OCI-LY3 (cell line): Measurements from ENCODE around the gene TUBGCP6.

ENCODE experiments used
- EZH2phosphoT487 ChIP-seq: fragments of 200-600 bp; shearing (Covaris generic); IDR thresholded peaks from 2 replicates; pipeline ENCODE4 v1.6.1; 2018; ENCODE audit warnings: antibody characterized with exemption, mixed run types, low read depth
- TF ChIP-seq, protein P1 (sequence below): fragments of 200-600, 300-600 bp; sonication (generic); IDR thresholded peaks from 2 replicates; pipeline ENCODE4 v1.5.1; 2014; ENCODE audit warnings: antibody characterized with exemption, low read length, low read depth

DNA sequence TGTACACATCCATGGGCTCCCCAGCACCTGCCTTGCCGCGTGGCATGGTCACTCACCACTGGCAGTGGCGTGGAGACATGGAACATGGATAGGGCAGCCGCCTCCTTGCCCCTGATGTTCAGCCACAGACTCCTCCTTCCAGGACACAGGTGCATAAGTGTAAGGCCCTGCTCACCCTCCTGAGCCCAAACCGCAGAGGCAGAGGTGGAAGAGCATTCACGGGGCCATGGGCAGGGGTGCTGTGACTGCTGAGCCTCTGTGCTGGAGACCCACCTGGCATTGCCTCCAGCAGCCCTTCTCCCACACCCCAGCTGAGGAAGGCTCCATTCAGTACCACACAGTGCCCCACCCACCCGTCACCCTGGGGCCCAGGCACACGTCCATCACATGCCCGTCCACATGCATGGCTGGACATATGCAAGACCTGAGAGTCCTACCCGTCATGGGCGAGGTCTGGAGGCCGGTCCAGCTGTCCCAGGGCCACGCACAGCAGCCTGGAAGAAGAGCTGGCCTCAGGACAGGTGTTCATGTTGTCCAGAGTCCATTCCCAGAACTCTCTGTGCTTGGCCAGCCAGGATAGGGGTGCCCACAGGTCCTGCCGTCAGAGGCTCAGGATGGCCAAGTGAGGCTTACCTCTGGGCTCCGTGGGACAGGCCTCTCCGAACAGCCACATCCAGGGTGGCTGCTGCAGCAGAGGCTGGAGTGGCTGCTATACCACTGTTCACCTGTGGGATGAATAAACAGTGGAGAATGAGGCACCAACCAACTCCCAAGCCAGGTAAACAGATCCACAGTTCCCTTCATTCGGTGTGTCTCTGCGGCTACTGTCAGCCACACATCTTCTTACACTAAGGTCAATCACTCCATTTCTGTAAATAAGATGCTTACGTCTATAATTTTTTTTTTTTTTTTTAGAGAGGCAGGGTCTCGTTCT, 1.7 kb upstream of the TUBGCP6 start:
- TF ChIP-seq, protein P1, sequence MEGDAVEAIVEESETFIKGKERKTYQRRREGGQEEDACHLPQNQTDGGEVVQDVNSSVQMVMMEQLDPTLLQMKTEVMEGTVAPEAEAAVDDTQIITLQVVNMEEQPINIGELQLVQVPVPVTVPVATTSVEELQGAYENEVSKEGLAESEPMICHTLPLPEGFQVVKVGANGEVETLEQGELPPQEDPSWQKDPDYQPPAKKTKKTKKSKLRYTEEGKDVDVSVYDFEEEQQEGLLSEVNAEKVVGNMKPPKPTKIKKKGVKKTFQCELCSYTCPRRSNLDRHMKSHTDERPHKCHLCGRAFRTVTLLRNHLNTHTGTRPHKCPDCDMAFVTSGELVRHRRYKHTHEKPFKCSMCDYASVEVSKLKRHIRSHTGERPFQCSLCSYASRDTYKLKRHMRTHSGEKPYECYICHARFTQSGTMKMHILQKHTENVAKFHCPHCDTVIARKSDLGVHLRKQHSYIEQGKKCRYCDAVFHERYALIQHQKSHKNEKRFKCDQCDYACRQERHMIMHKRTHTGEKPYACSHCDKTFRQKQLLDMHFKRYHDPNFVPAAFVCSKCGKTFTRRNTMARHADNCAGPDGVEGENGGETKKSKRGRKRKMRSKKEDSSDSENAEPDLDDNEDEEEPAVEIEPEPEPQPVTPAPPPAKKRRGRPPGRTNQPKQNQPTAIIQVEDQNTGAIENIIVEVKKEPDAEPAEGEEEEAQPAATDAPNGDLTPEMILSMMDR: no peak
- no peak for TF ChIP-seq EZH2phosphoT487
